SK-N-SH (cell line): ENCODE results near the gene FGFRL1. TPM values are rescaled to one million over a fixed set of nuclear protein-coding genes. Genes with fewer than 3 reads are reported as not detected.

Experiments used
- CTCF ChIA-PET: fragments of 300-600, 350-600 bp; formaldehyde crosslinking; extraction: SDS; loops from one replicate; lab custom pipeline; 2021; lab: Yijun Ruan, JAX
- POLR2A ChIA-PET: fragments of 350-600 bp; sonication (Branson Sonifier 250); formaldehyde crosslinking; extraction: SDS; loops from one replicate; lab custom pipeline; 2020; ENCODE audit warnings: antibody characterized with exemption, inconsistent platforms; lab: Yijun Ruan, JAX
- DNase-seq: peaks from one replicate; pipeline ENCODE4 v3.0.0; 2012
- H2AFZ ChIP-seq: fragments of 200-600 bp; sonication (generic); 2 replicates; pipeline ENCODE4 v1.8.1; 2016; ENCODE audit warnings: antibody characterized with exemption, mild to moderate bottlenecking, low read depth
- H3F3A ChIP-seq: fragments of 200-600 bp; sonication (generic); replicated peaks from 2 replicates; pipeline ENCODE3; 2016; ENCODE audit warnings: antibody characterized with exemption, mild to moderate bottlenecking; ENCODE audit not compliant: insufficient read depth
- H3K27ac ChIP-seq, 2 experiments: fragments of 200-500 bp in 1 of 2; fragments of 200-600 bp in 1 of 2; sonication (Bioruptor generic) in 1 of 2; sonication (generic), shearing (Covaris generic) in 1 of 2; 2 replicates each; pipeline versions ENCODE4 v1.5.1 to v1.6.1; 2014 to 2016; ENCODE audit warnings: low read depth in 2 of 2, inconsistent platforms in 1 of 2, low read length in 1 of 2, mild to moderate bottlenecking in 1 of 2, mixed read lengths in 1 of 2
- H3K27me3 ChIP-seq: fragments of 200-600 bp; sonication (generic), shearing (Covaris generic); 2 replicates; pipeline ENCODE4 v1.6.1; 2016; ENCODE audit warnings: mixed run types; ENCODE audit not compliant: insufficient read depth
- H3K36me3 ChIP-seq, 2 experiments: fragments of 200-500 bp in 1 of 2; fragments of 200-600 bp in 1 of 2; sonication (Bioruptor generic) in 1 of 2; sonication (generic) in 1 of 2; replicated peaks in 1 of 2; 2 replicates each; pipeline versions ENCODE3 to v1.5.1; 2014 to 2016; ENCODE audit warnings: low read length in 1 of 2, mild to moderate bottlenecking in 1 of 2; ENCODE audit not compliant: insufficient read depth in 2 of 2, control insufficient read depth in 1 of 2
- H3K4me1 ChIP-seq, 2 experiments: fragments of 200-500 bp in 1 of 2; fragments of 200-600 bp in 1 of 2; sonication (Bioruptor generic) in 1 of 2; sonication (generic), shearing (Covaris generic) in 1 of 2; 2 replicates each; pipeline versions ENCODE4 v1.5.1 to v1.6.1; 2014 to 2016; ENCODE audit warnings: low read depth in 1 of 2, low read length in 1 of 2, mixed run types in 1 of 2; ENCODE audit not compliant: insufficient read depth in 2 of 2, control insufficient read depth in 1 of 2
- H3K4me2 ChIP-seq: fragments of 200-600 bp; sonication (generic), shearing (Covaris generic); 2 replicates; pipeline ENCODE4 v1.6.1; 2017; ENCODE audit warnings: mixed run types
- H3K4me3 ChIP-seq, 2 experiments: fragments of 200-500 bp in 1 of 2; fragments of 200-600 bp in 1 of 2; sonication (Bioruptor generic) in 1 of 2; sonication (generic), shearing (Covaris generic) in 1 of 2; 2 replicates each; pipeline versions ENCODE4 v1.5.1 to v1.8.1; 2014 to 2016; ENCODE audit warnings: low read depth in 2 of 2, inconsistent platforms in 1 of 2, low read length in 1 of 2, mild to moderate bottlenecking in 1 of 2, mixed read lengths in 1 of 2, moderate library complexity in 1 of 2
- H3K79me2 ChIP-seq: fragments of 200-600 bp; sonication (generic); 2 replicates; pipeline ENCODE4 v1.8.1; 2017; ENCODE audit warnings: mild to moderate bottlenecking; ENCODE audit not compliant: insufficient read depth
- H3K9ac ChIP-seq: fragments of 200-600 bp; sonication (generic); 2 replicates; pipeline ENCODE4 v1.6.1; 2017; ENCODE audit warnings: mixed run types
- H3K9me2 ChIP-seq: fragments of 200-600 bp; sonication (generic); 2 replicates; pipeline ENCODE4 v1.6.1; 2017; ENCODE audit warnings: mixed run types
- H3K9me3 ChIP-seq: fragments of 200-600 bp; sonication (generic); 2 replicates; pipeline ENCODE4 v1.6.1; 2017; ENCODE audit warnings: mixed run types, mild to moderate bottlenecking, moderate library complexity
- H4K20me1 ChIP-seq: fragments of 200-600 bp; sonication (generic); 2 replicates; pipeline ENCODE4 v1.6.1; 2017; ENCODE audit warnings: mild to moderate bottlenecking, mixed run types; ENCODE audit not compliant: insufficient read depth
- CHD2 ChIP-seq: fragments of 150-350 bp; IDR thresholded peaks from 2 replicates; pipeline ENCODE4 v1.6.1; 2018; ENCODE audit warnings: low read length; ENCODE audit not compliant: partially characterized antibody
- EP300 ChIP-seq, 2 experiments: IDR thresholded peaks; 2 replicates each; pipeline versions ENCODE4 v1.4.0 to v1.6.1; 2012; ENCODE audit warnings: borderline replicate concordance in 1 of 2, low read depth in 1 of 2, low read length in 1 of 2
- FOXJ3 ChIP-seq: sonication (generic); formaldehyde crosslinking; IDR thresholded peaks from 2 replicates; pipeline ENCODE4 v1.5.1; 2020; ENCODE audit warnings: mild to moderate bottlenecking, missing genetic modification reagents
- FOXM1 ChIP-seq: IDR thresholded peaks from 2 replicates; pipeline ENCODE4 v1.4.0; 2012; ENCODE audit warnings: low read depth, mild to moderate bottlenecking
- GABPA ChIP-seq: IDR thresholded peaks from 2 replicates; pipeline ENCODE4 v1.4.0; 2012; ENCODE audit warnings: low read depth, mild to moderate bottlenecking
- JUND ChIP-seq: IDR thresholded peaks from 2 replicates; pipeline ENCODE4 v1.4.0; 2012
- NFIC ChIP-seq: IDR thresholded peaks from 2 replicates; pipeline ENCODE4 v1.4.0; 2012; ENCODE audit warnings: borderline replicate concordance
- SIN3A ChIP-seq: IDR thresholded peaks from 2 replicates; pipeline ENCODE4 v1.6.1; 2012; ENCODE audit warnings: low read depth, mild to moderate bottlenecking, low read length, moderate library complexity, borderline replicate concordance
- SMC3 ChIP-seq: IDR thresholded peaks from 2 replicates; pipeline ENCODE4 v1.6.1; 2012; ENCODE audit warnings: low read depth, low read length, improper control_type of control experiment
- TAF1 ChIP-seq: IDR thresholded peaks from 2 replicates; pipeline ENCODE4 v1.6.1; 2012; ENCODE audit warnings: low read depth, mild to moderate bottlenecking, low read length, moderate library complexity, borderline replicate concordance
- WGBS: methylation state at CpG from one replicate; pipeline ENCODE4 v1.1.6; 2017; ENCODE audit warnings: low lambda C conversion rate; 5-methylcytosine and 5-hydroxymethylcytosine counted together
- polyA plus RNA-seq, 3 experiments: library from polyadenylated mRNA; depleted of rRNA; stranded (reverse); fragments of >200 nt; gene quantifications; 2 replicates each; pipeline ENCODE4 v1.2.3, GENCODE V29; 2012
- TF ChIP-seq, protein P1 (sequence below): fragments of 150-350 bp; IDR thresholded peaks from 2 replicates; pipeline ENCODE4 v1.6.1; 2016; ENCODE audit warnings: mild to moderate bottlenecking, low read depth, low read length
- TF ChIP-seq, protein P2 (sequence below): fragments of 200-600 bp; sonication (generic); IDR thresholded peaks from 2 replicates; pipeline ENCODE4 v1.6.1; 2017; ENCODE audit warnings: antibody characterized with exemption, mild to moderate bottlenecking, moderate library complexity
- TF ChIP-seq, protein P3 (sequence below): IDR thresholded peaks from 2 replicates; pipeline ENCODE4 v1.4.0; 2012; ENCODE audit warnings: low read depth

The FGFRL1 gene
- polyA plus RNA-seq, 1 of the 3 experiments (the other 2 are of a cell fraction): 22.5 TPM

DNA sequence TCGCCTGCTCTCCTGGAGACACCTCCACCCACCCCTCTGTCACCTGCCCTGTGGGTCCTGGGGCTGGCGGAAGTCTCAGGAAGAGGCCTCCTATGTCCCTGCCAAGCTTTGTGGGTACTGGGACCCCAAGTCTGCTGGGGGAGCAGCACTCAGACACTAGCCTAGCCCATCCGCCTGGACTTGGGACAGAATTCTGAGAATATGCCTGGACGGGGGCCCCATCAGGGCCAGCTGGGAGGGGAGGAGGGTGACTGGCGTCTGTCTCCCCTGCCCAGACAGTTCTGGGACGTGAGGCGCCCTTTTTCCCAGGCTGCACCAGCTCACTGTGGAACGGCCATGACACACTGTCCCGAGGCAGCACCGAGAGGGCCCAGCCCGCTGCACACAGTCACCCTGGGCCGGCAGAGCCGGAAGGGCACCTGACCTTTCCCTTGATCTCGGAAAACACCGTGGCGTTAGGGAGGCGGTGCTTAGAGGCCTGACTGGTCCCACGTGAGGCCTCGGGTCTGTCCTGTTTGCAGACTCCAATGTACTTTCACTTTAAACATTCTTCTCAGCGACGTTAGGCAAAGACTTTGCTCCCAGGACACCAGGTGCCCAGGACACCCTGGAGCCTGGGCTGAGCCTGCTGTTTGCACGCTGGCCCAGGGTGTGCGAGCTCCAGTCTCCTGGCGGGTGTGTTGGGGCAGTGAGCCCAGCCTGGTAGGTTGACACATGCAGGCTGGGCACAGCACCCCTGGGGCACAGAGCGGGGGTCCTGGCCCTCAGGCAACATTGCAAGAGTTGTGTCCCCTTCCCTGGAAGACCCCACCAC lies 18.9 kb upstream of the FGFRL1 start:
- Histone ChIP-seq H3F3A (no peaks in the 10 kb centered on the region), H3K9me3 (no peaks in the 10 kb centered on the region), H3K4me2 (no peak overlapping the region), H3K27ac (no peak overlapping the region), H3K9ac (no peak overlapping the region), H3K4me3 (no peak overlapping the region), H3K27me3 (peaks cover under 1% of the 10 kb centered on the region), H2AFZ (no peak overlapping the region), H3K79me2 (peaks cover 6% of the 10 kb centered on the region; the same call in 1 of the 2 replicates), H3K36me3 (peaks cover 0 to 19% of the 10 kb centered on the region in 2 experiments), H3K9me2 (no peaks in the 10 kb centered on the region), H4K20me1 (no peaks in the 10 kb centered on the region), H3K4me1 (peaks cover 3 to 9% of the 10 kb centered on the region in 2 experiments; a peak in 1 of 4 replicates)
- DNase-seq: no peak
- CTCF ChIA-PET: interaction anchor here (0.6 to 2.0 kb wide), 2 partner anchors 126 to 250 kb away, joined by 3 to 5 read pairs; no protein-coding TSS in a partner anchor
- 87% methylated on average over 6 of the region's 25 CpGs for WGBS
- TF ChIP-seq FOXM1: no peak
- TF ChIP-seq, protein P1, sequence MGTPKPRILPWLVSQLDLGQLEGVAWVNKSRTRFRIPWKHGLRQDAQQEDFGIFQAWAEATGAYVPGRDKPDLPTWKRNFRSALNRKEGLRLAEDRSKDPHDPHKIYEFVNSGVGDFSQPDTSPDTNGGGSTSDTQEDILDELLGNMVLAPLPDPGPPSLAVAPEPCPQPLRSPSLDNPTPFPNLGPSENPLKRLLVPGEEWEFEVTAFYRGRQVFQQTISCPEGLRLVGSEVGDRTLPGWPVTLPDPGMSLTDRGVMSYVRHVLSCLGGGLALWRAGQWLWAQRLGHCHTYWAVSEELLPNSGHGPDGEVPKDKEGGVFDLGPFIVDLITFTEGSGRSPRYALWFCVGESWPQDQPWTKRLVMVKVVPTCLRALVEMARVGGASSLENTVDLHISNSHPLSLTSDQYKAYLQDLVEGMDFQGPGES: no peak
- no peak for TF ChIP-seq GABPA
- no peak for TF ChIP-seq FOXJ3 (CRISPR knock-in tag)
- no peak for TF ChIP-seq SIN3A
- TF ChIP-seq SMC3: no peak
- no peak for TF ChIP-seq JUND
- TF ChIP-seq, protein P2, sequence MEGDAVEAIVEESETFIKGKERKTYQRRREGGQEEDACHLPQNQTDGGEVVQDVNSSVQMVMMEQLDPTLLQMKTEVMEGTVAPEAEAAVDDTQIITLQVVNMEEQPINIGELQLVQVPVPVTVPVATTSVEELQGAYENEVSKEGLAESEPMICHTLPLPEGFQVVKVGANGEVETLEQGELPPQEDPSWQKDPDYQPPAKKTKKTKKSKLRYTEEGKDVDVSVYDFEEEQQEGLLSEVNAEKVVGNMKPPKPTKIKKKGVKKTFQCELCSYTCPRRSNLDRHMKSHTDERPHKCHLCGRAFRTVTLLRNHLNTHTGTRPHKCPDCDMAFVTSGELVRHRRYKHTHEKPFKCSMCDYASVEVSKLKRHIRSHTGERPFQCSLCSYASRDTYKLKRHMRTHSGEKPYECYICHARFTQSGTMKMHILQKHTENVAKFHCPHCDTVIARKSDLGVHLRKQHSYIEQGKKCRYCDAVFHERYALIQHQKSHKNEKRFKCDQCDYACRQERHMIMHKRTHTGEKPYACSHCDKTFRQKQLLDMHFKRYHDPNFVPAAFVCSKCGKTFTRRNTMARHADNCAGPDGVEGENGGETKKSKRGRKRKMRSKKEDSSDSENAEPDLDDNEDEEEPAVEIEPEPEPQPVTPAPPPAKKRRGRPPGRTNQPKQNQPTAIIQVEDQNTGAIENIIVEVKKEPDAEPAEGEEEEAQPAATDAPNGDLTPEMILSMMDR: no peak
- no peak for TF ChIP-seq NFIC
- TF ChIP-seq CHD2: no peak
- no peak for TF ChIP-seq TAF1
- TF ChIP-seq, protein P3, sequence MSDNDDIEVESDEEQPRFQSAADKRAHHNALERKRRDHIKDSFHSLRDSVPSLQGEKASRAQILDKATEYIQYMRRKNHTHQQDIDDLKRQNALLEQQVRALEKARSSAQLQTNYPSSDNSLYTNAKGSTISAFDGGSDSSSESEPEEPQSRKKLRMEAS: no peak
- TF ChIP-seq EP300 (IDR thresholded peaks at IDR 0.05; ENCODE audit: borderline replicate concordance in 1 of 2, low read depth in 1 of 2, low read length in 1 of 2): no peak
- POLR2A ChIA-PET: no interaction called here
